Activated T-helper 2 cell treated with anti-CD3 and anti-CD28 coated beads, Interferon-gamma antibody, Interleukin-2, Interleukin-4, amounts not matched to agents 10 μg/mL and 5 μg/mL and 100 μg/mL, durations not matched to agents 14 hours and 24 hours and 36 hours (primary cell): ENCODE results near the gene PITPNB. TPM values are rescaled to one million over a fixed set of nuclear protein-coding genes. Genes with fewer than 3 reads are reported as not detected.

Source experiments
- DNase-seq: peaks from one replicate; pipeline ENCODE4 v3.0.0; 2021; ENCODE audit warnings: low spot score
- H3K27ac Mint-ChIP-seq: one replicate; pipeline ENCODE4 v1.8.0; 2021; ENCODE audit warnings: mixed read lengths
- H3K27me3 Mint-ChIP-seq: one replicate; pipeline ENCODE4 v1.8.0; 2021; ENCODE audit warnings: low read depth, mixed read lengths
- H3K36me3 Mint-ChIP-seq: one replicate; pipeline ENCODE4 v1.8.0; 2021; ENCODE audit warnings: low read depth, mixed read lengths
- H3K4me1 Mint-ChIP-seq: one replicate; pipeline ENCODE4 v1.8.0; 2021; ENCODE audit warnings: low read depth, mixed read lengths
- H3K4me3 Mint-ChIP-seq: one replicate; pipeline ENCODE4 v1.8.0; 2021; ENCODE audit warnings: low read depth, mild to moderate bottlenecking, moderate library complexity, mixed read lengths
- H3K9me3 Mint-ChIP-seq: one replicate; pipeline ENCODE4 v1.8.0; 2021; ENCODE audit warnings: mixed read lengths
- intact Hi-C: fragments of 100-400 bp; cut with micrococcal nuclease; formaldehyde crosslinking; loops from one replicate; pipeline ENCODE4 v1.15.1; 2023
- total RNA-seq: library from RNA; stranded (reverse); gene quantifications from 2 replicates; pipeline ENCODE4 v1.2.3, GENCODE V29; 2022

Gene PITPNB
- total RNA-seq, 1 donor from 2014 or later: 138 TPM

DNA sequence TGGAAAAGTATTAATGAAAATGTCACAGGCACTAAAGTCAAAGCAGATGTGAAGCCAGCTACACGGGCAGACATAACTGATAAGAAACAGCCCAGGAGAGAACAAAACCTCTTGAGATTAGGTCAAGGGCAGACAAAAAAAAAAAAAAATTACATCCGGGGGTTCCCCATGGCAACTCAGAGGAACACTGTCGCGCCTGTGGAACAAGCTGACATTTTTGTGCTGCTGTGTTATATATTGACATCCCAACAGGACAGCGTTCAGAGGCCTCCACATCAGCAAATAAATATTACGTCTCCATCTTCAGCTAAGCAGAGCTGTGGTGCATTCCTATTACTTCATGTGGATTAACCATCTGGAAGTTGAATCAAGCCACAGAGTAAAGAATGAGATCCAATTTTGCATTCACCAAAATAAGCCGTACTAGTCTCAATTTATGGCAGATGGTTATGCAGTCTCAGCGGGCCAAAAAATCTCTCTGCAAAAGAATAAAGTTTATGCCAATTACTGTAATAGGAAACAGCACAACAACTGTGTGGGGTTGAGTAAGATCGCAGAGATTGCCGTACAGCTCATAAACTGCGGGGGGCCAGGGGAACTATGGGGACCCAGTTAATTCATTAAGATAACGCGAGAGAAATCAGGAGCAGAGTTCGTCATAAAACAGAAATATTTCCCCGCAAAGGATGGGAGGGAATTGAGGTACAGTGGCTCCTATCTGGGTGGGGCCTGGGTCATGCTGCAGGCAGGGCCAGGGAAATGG lies 76.2 kb downstream of the PITPNB start:
- H3K27me3 Mint-ChIP-seq: no peaks in the 10 kb centered on the region
- peak overlapping the region; percentile 5 for H3K27ac Mint-ChIP-seq
- intact Hi-C loops: no loop called here
- DNase-seq: no peak
- peaks cover 10% of the 10 kb centered on the region for H3K36me3 Mint-ChIP-seq
- H3K4me1 Mint-ChIP-seq: no peaks in the 10 kb centered on the region
- peaks cover 3% of the 10 kb centered on the region for H3K9me3 Mint-ChIP-seq
- no peak overlapping the region for H3K4me3 Mint-ChIP-seq

DNA sequence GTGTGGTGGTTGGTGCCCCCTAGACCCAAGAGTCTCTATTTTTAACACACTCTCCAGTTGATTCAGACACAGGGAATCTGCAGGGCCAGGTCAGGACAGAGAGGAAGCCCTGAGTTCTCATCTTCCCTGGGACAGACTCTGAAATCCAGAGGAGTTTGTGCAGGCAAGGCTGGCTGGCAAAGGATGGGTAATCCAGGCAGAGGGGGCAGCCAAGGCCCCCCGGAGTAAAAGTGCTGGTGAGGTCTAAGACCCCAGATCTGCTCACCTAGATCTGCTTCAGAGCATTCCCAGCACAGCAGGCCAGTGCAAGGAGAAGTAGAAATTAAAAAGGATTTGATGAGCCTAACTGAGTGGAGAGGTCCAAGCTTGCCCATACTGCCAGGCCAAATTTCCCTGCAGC lies 76.9 kb downstream of the PITPNB start:
- intact Hi-C loops: no loop called here

DNA sequence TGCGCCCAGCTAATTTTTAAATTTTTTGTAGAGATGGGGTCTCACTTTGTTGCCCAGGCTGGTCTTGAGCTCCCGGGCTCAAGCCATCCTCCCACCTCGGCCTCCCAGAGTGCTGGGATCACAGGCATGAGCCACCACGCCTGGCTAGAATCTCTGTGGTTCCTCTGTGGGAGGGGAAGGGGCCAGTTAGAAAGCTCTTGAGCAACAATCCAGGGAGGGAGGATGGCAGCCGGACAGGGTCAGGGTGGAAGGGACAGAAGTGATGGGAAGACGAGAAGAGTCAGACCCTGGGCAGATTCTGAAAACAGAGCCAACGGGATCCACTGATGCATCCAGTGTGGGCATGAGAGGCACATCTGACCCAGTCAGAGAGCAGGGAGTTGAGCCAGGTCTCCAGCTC lies 78.6 kb downstream of the PITPNB start:
- Mint-ChIP-seq H3K4me1 (no peaks in the 10 kb centered on the region), H3K27ac (no peak overlapping the region), H3K36me3 (peaks cover 4% of the 10 kb centered on the region), H3K27me3 (no peaks in the 10 kb centered on the region), H3K9me3 (peaks cover 3% of the 10 kb centered on the region), H3K4me3 (no peak overlapping the region)
- intact Hi-C loops: no loop called here
- no peak for DNase-seq

More for the DNA sequence above, 76.9 kb downstream of the PITPNB start:
- Mint-ChIP-seq H3K36me3 (peaks cover 6% of the 10 kb centered on the region), H3K4me3 (no peak overlapping the region), H3K9me3 (peaks cover 3% of the 10 kb centered on the region), H3K4me1 (no peaks in the 10 kb centered on the region), H3K27me3 (no peaks in the 10 kb centered on the region), H3K27ac (no peak overlapping the region)
- DNase-seq: no peak

DNA sequence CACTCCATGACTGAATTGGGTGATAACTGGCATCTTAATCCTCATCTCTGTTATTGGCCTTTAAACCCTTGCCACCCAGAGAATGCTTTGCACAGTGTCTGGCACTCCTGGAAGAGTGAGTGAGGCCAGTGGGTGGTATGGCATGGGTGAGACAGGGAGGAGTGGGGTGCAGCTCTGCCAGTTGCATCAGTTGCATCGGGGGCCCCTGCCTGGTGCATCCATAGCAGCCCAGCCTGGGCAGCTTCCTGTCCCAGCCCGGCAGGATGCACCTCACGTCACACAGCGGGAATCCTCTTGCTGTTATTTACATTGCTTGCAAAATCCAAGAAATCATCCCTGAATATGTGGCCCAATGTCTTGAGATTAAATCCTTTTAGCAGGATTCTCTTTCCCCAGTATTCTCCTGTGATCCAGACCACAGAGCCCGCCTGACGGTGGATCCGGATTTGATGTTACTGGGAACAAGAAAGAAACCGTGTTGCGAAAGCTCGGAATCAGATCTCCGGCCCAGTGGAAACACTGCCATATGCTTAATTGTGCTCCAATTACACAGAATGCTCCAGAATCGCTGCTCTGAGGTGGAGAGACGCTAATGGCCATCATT lies 79.9 kb downstream of the PITPNB start:
- intact Hi-C loops: no loop called here
- H3K4me3 Mint-ChIP-seq: no peak overlapping the region
- DNase-seq: no peak
- H3K27me3 Mint-ChIP-seq: no peaks in the 10 kb centered on the region
- no peak overlapping the region for H3K27ac Mint-ChIP-seq
- H3K36me3 Mint-ChIP-seq: peaks cover 4% of the 10 kb centered on the region
- peaks cover 3% of the 10 kb centered on the region for H3K9me3 Mint-ChIP-seq
- no peaks in the 10 kb centered on the region for H3K4me1 Mint-ChIP-seq

DNA sequence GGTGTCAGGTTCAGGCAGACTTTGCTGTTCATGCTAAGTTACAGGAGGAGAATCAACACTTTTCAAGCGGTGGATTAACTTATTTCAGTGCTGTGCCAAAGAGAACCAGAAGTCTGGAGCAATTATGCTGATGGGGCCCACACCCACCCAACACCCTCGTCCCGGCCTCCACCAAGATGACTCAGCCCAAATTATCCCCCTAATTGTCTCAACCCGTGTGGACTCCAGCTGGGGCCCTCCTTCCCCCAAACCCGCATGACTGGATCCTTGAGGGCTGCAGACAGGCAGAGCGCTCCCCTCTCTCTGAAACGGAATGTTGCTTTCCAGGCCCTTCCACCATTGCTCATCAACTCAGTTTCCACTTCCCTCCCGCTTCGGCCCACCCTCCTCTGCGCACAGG lies 82.9 kb downstream of the PITPNB start:
- intact Hi-C loops: no loop called here
- no peak overlapping the region for H3K4me3 Mint-ChIP-seq
- H3K9me3 Mint-ChIP-seq: peaks cover 3% of the 10 kb centered on the region
- no peaks in the 10 kb centered on the region for H3K27me3 Mint-ChIP-seq
- no peak for DNase-seq
- H3K36me3 Mint-ChIP-seq: peaks cover 4% of the 10 kb centered on the region
- H3K27ac Mint-ChIP-seq: peak overlapping the region; percentile 46
- peaks cover 9% of the 10 kb centered on the region for H3K4me1 Mint-ChIP-seq

DNA sequence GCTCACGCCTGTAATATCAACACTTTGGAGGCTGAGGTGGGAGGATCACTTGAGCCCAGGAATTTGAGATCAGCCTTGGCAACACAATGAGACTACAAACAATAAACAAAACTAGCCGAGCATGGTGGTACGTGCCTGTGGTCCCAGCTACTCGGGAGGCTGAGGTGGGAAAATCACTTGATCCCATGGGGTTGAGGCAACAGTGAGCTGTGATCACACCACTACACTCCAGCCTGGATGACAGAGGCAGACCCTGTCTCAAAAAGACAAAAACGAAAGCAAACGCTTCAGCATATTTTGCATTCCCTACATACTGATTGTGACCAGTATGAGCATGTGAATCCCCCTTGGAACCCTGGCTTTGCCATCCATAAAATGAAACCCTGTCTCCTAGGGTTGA lies 83.6 kb downstream of the PITPNB start:
- intact Hi-C loops: no loop called here
- Mint-ChIP-seq H3K4me1 (peaks cover 9% of the 10 kb centered on the region), H3K27ac (no peak overlapping the region), H3K36me3 (peaks cover 4% of the 10 kb centered on the region), H3K27me3 (no peaks in the 10 kb centered on the region), H3K9me3 (peaks cover 3% of the 10 kb centered on the region), H3K4me3 (no peak overlapping the region)
- no peak for DNase-seq

DNA sequence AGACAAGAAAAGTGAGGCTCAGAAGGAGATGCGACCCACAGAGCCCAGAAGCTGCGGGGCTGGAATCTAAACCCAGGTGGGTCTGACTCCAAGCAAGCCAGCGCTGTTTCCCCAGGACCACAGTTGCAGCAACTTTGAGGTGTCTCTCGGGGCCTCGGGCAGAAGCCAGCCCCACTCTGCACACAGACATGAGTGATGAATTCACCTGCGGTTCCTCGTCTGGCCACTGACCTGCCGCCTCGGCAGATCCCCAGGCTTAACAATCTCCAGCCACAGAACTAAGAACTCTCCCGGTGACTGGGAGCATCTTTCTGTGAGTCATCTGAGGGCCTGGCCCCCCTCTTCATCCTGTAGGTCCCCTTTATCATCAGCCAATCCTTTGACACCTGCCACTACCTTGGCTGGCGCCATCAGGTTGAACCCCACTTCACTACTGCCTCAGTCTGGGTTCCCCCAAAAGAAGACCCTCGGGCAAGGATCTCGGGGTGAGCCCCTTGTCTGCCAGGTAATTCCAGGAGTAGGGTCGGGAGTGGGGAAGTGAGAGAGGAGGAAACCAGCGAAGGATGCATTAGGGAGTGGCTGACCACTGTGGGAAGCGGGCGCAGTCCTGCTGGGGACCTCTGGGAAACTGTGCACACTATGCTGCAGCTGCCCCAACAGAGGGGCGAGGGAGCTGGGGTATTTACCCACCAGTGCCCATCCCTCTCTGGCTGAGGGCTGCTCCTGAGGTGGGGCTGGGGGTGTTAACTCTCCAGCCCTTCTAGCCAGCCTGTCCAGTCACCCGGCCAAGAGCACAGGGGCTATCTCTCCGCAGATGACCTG lies 84.5 kb downstream of the PITPNB start:
- no peaks in the 10 kb centered on the region for H3K27me3 Mint-ChIP-seq
- no peak for DNase-seq
- H3K36me3 Mint-ChIP-seq: peaks cover 4% of the 10 kb centered on the region
- peaks cover 9% of the 10 kb centered on the region for H3K4me1 Mint-ChIP-seq
- H3K27ac Mint-ChIP-seq: no peak overlapping the region
- no peak overlapping the region for H3K4me3 Mint-ChIP-seq
- intact Hi-C loops: no loop called here
- peaks cover 3% of the 10 kb centered on the region for H3K9me3 Mint-ChIP-seq

DNA sequence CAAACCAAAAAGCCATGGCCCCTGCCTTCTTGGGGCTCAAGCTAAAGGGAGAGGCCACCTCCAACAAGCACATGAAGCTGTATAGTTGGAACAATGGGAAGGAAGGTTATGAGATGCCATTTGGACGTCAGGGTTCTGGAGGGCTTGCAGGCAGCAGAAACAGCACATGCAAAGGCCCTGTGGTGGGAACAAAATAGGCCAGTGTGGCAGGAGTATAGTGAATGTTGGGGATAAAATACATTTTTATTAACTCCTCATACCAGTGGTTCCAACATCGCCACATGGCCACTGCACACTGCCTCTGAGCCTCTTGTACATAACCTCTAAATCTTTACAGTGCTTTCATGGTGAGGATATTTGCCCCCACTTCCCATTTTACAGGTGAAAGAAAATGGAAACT lies 85.3 kb downstream of the PITPNB start:
- Mint-ChIP-seq H3K27ac (no peak overlapping the region), H3K4me1 (peaks cover 9% of the 10 kb centered on the region), H3K27me3 (no peaks in the 10 kb centered on the region), H3K9me3 (peaks cover 2% of the 10 kb centered on the region), H3K4me3 (no peak overlapping the region), H3K36me3 (peaks cover 3% of the 10 kb centered on the region)
- no peak for DNase-seq
- intact Hi-C loops: no loop called here

DNA sequence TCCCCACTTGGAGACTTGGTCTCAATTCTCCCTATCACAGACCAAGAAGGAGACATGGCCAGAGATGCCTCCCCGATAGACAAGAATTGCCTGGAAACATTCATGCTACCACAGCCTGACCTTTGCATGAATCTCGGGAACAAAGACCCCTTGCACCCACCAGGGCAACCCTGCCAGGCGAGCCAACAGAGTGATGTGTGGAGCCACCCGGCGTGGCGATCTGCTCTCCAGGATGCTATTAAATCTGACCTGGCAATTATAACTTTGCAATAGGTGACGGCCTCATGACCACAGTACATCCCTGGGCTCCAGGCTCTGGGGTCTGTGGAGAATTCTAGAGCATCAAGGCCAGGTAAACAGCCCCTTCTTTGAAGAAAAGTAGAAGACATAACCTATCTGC lies 86.5 kb downstream of the PITPNB start:
- Mint-ChIP-seq H3K27me3 (no peaks in the 10 kb centered on the region), H3K4me3 (no peak overlapping the region), H3K36me3 (no peaks in the 10 kb centered on the region)

DNA sequence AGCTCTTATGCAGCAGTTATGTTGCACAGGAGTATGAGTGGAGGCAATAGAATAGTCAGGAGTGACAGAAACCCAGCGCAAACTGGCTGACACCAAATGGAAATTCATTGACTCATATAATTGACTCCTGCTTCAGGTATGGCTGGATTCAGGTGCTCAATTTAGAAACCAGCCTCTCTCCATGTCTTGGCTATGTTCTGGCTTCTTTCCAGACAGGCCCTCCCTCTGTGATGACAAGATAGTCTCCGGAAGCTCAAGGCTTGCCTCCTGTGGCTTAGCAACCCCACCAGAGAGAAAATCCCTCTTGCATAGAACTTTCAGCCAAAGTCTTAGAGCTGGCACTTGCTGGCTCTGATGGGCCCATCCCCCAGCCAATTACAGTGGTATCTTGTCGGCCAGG lies 89.4 kb downstream of the PITPNB start:
- Mint-ChIP-seq H3K36me3 (no peaks in the 10 kb centered on the region), H3K4me1 (peaks cover 9% of the 10 kb centered on the region), H3K9me3 (no peaks in the 10 kb centered on the region), H3K4me3 (no peak overlapping the region), H3K27ac (no peak overlapping the region), H3K27me3 (no peaks in the 10 kb centered on the region)
- intact Hi-C loops: no loop called here
- no peak for DNase-seq

More for the DNA sequence above, 86.5 kb downstream of the PITPNB start:
- intact Hi-C loops: no loop called here
- Mint-ChIP-seq H3K9me3 (no peaks in the 10 kb centered on the region), H3K4me1 (peaks cover 9% of the 10 kb centered on the region), H3K27ac (no peak overlapping the region)
- no peak for DNase-seq

DNA sequence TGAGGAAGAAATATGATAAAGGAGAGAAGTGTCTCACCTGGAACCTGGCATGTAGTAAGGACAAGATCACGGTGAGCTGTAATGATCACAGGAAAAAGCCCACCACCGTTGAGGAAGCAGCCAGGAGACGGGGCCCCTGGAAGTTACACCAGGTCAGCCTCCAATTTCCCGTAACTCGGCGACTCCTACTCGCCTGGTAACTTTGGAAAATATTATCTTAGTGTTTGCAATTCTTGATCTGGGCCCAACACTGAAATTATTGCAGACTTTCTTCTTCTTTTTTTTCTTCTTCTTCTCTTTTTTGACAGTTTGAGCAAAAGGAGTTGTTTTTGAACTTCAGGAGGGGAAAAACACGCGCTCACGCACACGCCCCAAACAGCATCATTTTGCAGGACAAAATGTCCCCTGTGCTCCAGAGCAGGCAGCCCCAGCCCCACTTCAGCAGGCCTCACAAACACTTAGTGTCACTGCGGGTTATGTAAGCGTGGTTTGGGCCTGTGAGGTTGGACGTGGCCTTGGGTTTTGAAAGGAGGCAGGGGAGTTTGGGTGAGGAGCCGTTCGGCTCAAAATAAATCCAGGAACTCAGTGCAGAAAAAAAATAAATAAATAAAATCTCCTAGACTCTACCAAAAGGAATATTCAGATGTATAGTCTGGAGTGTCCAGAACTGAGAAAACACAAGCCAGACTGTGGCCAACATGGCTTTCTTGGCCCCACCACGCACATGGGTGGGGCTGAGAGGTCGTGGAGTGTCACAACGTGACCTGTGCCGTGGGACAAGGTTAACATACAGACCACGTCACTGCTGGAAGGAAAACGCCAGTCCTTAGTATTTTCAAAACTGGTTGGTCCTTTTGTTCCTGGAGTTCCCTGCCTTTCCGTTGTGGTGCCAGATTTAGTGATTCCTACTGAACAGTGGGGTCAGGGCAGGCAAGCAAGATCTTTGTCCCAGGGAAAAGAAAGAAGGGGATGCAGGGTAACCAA lies 91.2 kb downstream of the PITPNB start:
- Mint-ChIP-seq H3K9me3 (no peaks in the 10 kb centered on the region), H3K4me3 (no peak overlapping the region), H3K36me3 (no peaks in the 10 kb centered on the region), H3K27ac (no peak overlapping the region), H3K4me1 (peaks cover 9% of the 10 kb centered on the region), H3K27me3 (no peaks in the 10 kb centered on the region)
- DNase-seq: no peak
- intact Hi-C loops: no loop called here

DNA sequence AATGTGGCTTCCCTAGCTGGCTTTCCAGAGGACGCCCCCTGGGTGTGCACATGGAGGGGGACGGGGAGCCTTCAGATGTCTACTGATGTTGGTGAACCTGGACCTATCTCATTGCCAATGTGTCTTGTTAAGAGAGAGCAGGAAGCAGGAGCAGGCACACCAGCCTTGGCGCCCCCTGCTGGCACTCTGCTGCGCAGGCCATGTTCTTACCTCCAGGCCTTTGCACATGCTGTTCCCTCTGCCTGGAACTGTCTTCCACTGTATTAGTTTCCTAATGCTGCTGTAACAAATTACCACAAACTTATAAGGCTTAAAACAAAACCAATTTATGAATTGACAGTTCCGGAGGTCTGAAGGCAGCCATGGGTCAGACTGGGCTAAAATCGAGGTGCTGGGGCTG lies 93.9 kb downstream of the PITPNB start:
- Mint-ChIP-seq H3K9me3 (no peaks in the 10 kb centered on the region), H3K27ac (no peak overlapping the region), H3K4me1 (no peaks in the 10 kb centered on the region), H3K27me3 (no peaks in the 10 kb centered on the region), H3K4me3 (no peak overlapping the region), H3K36me3 (no peaks in the 10 kb centered on the region)
- no peak for DNase-seq
- intact Hi-C loops: no loop called here
